Caco-2 (cell line): ENCODE measurements around the gene RANGRF. TPM values are rescaled to one million over a fixed set of nuclear protein-coding genes. Genes with fewer than 3 reads are reported as not detected.

Experiments used
- BruUV-seq: library from RNA; stranded (reverse); fragments of 400-500 nt; replicated peaks from 2 replicates; lab custom pipeline; 2021; lab: Mats Ljungman, UMichigan
- CTCF ChIA-PET: fragments of 300-600 bp; sonication (Branson Sonifier 250); formaldehyde crosslinking; loops from one replicate; lab custom pipeline; 2022; ENCODE audit warnings: antibody characterized with exemption; lab: Charles Lee
- POLR2A ChIA-PET: fragments of 300-600 bp; sonication (Branson Sonifier 250); formaldehyde crosslinking; loops from one replicate; lab custom pipeline; 2022; ENCODE audit warnings: antibody characterized with exemption; lab: Charles Lee
- DNase-seq, 2 experiments: peaks; one replicate each; pipeline versions ENCODE4 v3.0.0 to v3.0.0-alpha.2; 2020 to 2022
- H3K27me3 ChIP-seq: replicated peaks from 2 replicates; pipeline ENCODE4 v1.6.0; 2011; ENCODE audit warnings: low read length; ENCODE audit not compliant: control insufficient read depth, insufficient read depth
- H3K36me3 ChIP-seq: 2 replicates; pipeline ENCODE4 v1.5.1; 2011; ENCODE audit warnings: low read length; ENCODE audit not compliant: control insufficient read depth, insufficient read depth
- H3K4me1 ChIP-seq: fragments of 250-450 bp; sonication (Bioruptor Pico); 2 replicates; pipeline ENCODE4 v1.5.1; 2020; ENCODE audit warnings: mild to moderate bottlenecking
- H3K4me3 ChIP-seq: 2 replicates; pipeline ENCODE4 v1.5.1; 2011; ENCODE audit warnings: low read depth, mild to moderate bottlenecking, control low read depth, low read length
- H3K9me3 ChIP-seq: fragments of 250-450 bp; sonication (Bioruptor Pico); 2 replicates; pipeline ENCODE4 v1.5.1; 2020; ENCODE audit warnings: mild to moderate bottlenecking, moderate library complexity
- H3K27ac Mint-ChIP-seq: one replicate; pipeline ENCODE4 v1.8.0; 2022; ENCODE audit warnings: mixed read lengths; ENCODE audit not compliant: unreplicated experiment
- H3K27me3 Mint-ChIP-seq: one replicate; pipeline ENCODE4 v1.8.0; 2022; ENCODE audit warnings: mixed read lengths; ENCODE audit not compliant: insufficient read depth, unreplicated experiment
- H3K36me3 Mint-ChIP-seq: one replicate; pipeline ENCODE4 v1.8.0; 2022; ENCODE audit warnings: mild to moderate bottlenecking, mixed read lengths; ENCODE audit not compliant: insufficient read depth, unreplicated experiment
- H3K4me1 Mint-ChIP-seq: one replicate; pipeline ENCODE4 v1.8.0; 2022; ENCODE audit warnings: low read depth, mixed read lengths; ENCODE audit not compliant: unreplicated experiment
- H3K4me3 Mint-ChIP-seq: one replicate; pipeline ENCODE4 v1.8.0; 2022; ENCODE audit warnings: mild to moderate bottlenecking, moderate library complexity, mixed read lengths; ENCODE audit not compliant: unreplicated experiment
- H3K9me3 Mint-ChIP-seq: one replicate; pipeline ENCODE4 v1.8.0; 2022; ENCODE audit warnings: mixed read lengths; ENCODE audit not compliant: unreplicated experiment
- CTCF ChIP-seq, 2 experiments: fragments of 200-600 bp in 1 of 2; IDR thresholded peaks; 1 replicate in 1 of 2; 2 replicates in 1 of 2; pipeline versions ENCODE4 v1.5.1 to v1.8.0; 2011 to 2022; ENCODE audit warnings: antibody characterized with exemption in 1 of 2, control low read depth in 1 of 2, inconsistent platforms in 1 of 2, low read depth in 1 of 2, low read length in 1 of 2, mild to moderate bottlenecking in 1 of 2, moderate library complexity in 1 of 2; ENCODE audit not compliant: insufficient read depth in 1 of 2, severe bottlenecking in 1 of 2, unreplicated experiment in 1 of 2
- intact Hi-C: fragments of 100-400 bp; cut with micrococcal nuclease; formaldehyde crosslinking; loops from one replicate; pipeline ENCODE4 v1.10.0; 2022; ENCODE audit not compliant: unreplicated experiment
- total RNA-seq: library from RNA; stranded (reverse); gene quantifications from 2 replicates; pipeline ENCODE4 v1.2.3, GENCODE V29; 2022

The RANGRF gene
- total RNA-seq, 1 experiment from 2014 or later, result 13.2 TPM

GRCh38 chr17:8300226-8300625, 11.8 kb downstream of the RANGRF start:
- no peak for TF ChIP-seq CTCF (IDR thresholded peaks at IDR 0.05; ENCODE audit: insufficient read depth in 1 of 2, low read depth in 1 of 2, low read length in 1 of 2, severe bottlenecking in 1 of 2, unreplicated experiment in 1 of 2)
- DNase-seq, result no peak
- Histone ChIP-seq H3K4me1 (no peaks in the 10 kb centered on the region), H3K36me3 (no peaks in the 10 kb centered on the region), H3K4me3 (no peak overlapping the region), H3K27me3 (no peaks in the 10 kb centered on the region), H3K9me3 (no peaks in the 10 kb centered on the region)
- intact Hi-C loops, result loop anchor here (1.0 kb wide), 2 partner anchors 46 to 77 kb away; no protein-coding TSS in a partner anchor
- BruUV-seq, result no TSS peak
- H3K27ac Mint-ChIP-seq, result no peak overlapping the region
- ChIA-PET CTCF (interaction anchor here (0.7 kb wide), 2 partner anchors 24 to 110 kb away, joined by 3 to 5 read pairs; no protein-coding TSS in a partner anchor), POLR2A (no interaction called here)
- H3K27me3 Mint-ChIP-seq, result no peaks in the 10 kb centered on the region
- H3K36me3 Mint-ChIP-seq, result no peaks in the 10 kb centered on the region
- no peaks in the 10 kb centered on the region for H3K9me3 Mint-ChIP-seq
- H3K4me1 Mint-ChIP-seq, result no peaks in the 10 kb centered on the region
- H3K4me3 Mint-ChIP-seq, result no peak overlapping the region

- Histone ChIP-seq H3K36me3 (no peaks in the 10 kb centered on the region), H3K4me3 (no peak overlapping the region), H3K4me1 (no peaks in the 10 kb centered on the region), H3K27me3 (no peaks in the 10 kb centered on the region), H3K9me3 (no peaks in the 10 kb centered on the region)
- peak; percentile 45 to 48 for DNase-seq
- BruUV-seq, result no TSS peak
- Mint-ChIP-seq H3K4me3 (no peak overlapping the region), H3K27me3 (no peaks in the 10 kb centered on the region), H3K4me1 (no peaks in the 10 kb centered on the region), H3K27ac (no peak overlapping the region), H3K36me3 (no peaks in the 10 kb centered on the region), H3K9me3 (no peaks in the 10 kb centered on the region)
- peak; percentile 54 to 67 for TF ChIP-seq CTCF (IDR thresholded peaks at IDR 0.05; ENCODE audit: insufficient read depth in 1 of 2, low read depth in 1 of 2, low read length in 1 of 2, severe bottlenecking in 1 of 2, unreplicated experiment in 1 of 2)
- intact Hi-C loops, result loop anchor here (1.0 kb wide), 2 partner anchors 46 to 77 kb away; no protein-coding TSS in a partner anchor
- ChIA-PET CTCF (interaction anchor here (0.7 to 1.2 kb wide), 2 partner anchors 45 to 47 kb away, joined by 4 read pairs; no protein-coding TSS in a partner anchor), POLR2A (no interaction called here)
Measured at GRCh38 chr17:8300627-8301242, 12.3 kb downstream of the RANGRF start.

- ChIA-PET POLR2A (no interaction called here), CTCF (no interaction called here)
- H3K36me3 ChIP-seq, result no peaks in the 10 kb centered on the region
- H3K36me3 Mint-ChIP-seq, result no peaks in the 10 kb centered on the region
- H3K4me1 ChIP-seq, result no peaks in the 10 kb centered on the region
- no peak overlapping the region for H3K4me3 ChIP-seq
- no peaks in the 10 kb centered on the region for H3K4me1 Mint-ChIP-seq
- no peak overlapping the region for H3K27ac Mint-ChIP-seq
- no TSS peak for BruUV-seq
- no peak overlapping the region for H3K4me3 Mint-ChIP-seq
- no peaks in the 10 kb centered on the region for H3K9me3 Mint-ChIP-seq
- DNase-seq, result no peak
- TF ChIP-seq CTCF (IDR thresholded peaks at IDR 0.05; ENCODE audit: insufficient read depth in 1 of 2, low read depth in 1 of 2, low read length in 1 of 2, severe bottlenecking in 1 of 2, unreplicated experiment in 1 of 2), result no peak
- H3K9me3 ChIP-seq, result no peaks in the 10 kb centered on the region
- H3K27me3 ChIP-seq, result no peaks in the 10 kb centered on the region
- intact Hi-C loops, result no loop called here
- H3K27me3 Mint-ChIP-seq, result no peaks in the 10 kb centered on the region
Measured at GRCh38 chr17:8310601-8311123, 22.2 kb downstream of the RANGRF start.
